ENCODE data around the gene MCCD1. TPM values are rescaled to one million over a fixed set of nuclear protein-coding genes. Genes with fewer than 3 reads are reported as not detected.

MCCD1 gene
- total RNA-seq, 2 donors from 2014 or later: not detected

GRCh38 chr6:31525932-31526591, 2.7 kb upstream of the MCCD1 start:
- Histone ChIP-seq H3K27me3 (no peaks in the 10 kb centered on the region), H3K36me3 (peaks cover 5% of the 10 kb centered on the region), H3K27ac (no peak overlapping the region), H3K4me1 (no peaks in the 10 kb centered on the region), H3K9ac (ENCODE audit: low read depth in 2 of 2, low read length in 2 of 2) (no peak overlapping the region), H3K4me3 (no peak overlapping the region), H3K9me3 (no peaks in the 10 kb centered on the region)
- DNase-seq: no peak
- no peak for TF ChIP-seq CTCF (IDR thresholded peaks at IDR 0.05)
- intact Hi-C loops (cut with DNase I): no loop called here

- Histone ChIP-seq H3K36me3 (peaks cover 15% of the 10 kb centered on the region), H3K9me3 (no peaks in the 10 kb centered on the region), H3K9ac (ENCODE audit: low read depth in 2 of 2, low read length in 2 of 2) (no peak overlapping the region), H3K27me3 (no peaks in the 10 kb centered on the region), H3K4me3 (no peak overlapping the region), H3K4me1 (no peaks in the 10 kb centered on the region), H3K27ac (no peak overlapping the region)
- intact Hi-C loops (cut with DNase I): no loop called here
- TF ChIP-seq CTCF (IDR thresholded peaks at IDR 0.05): no peak
- no peak for DNase-seq
Observed at GRCh38 chr6:31528307-31528777, 420 bp upstream of the MCCD1 start.

- no peak overlapping the region for H3K9ac ChIP-seq (ENCODE audit: low read depth in 2 of 2, low read length in 2 of 2)
- H3K27me3 ChIP-seq: no peaks in the 10 kb centered on the region
- intact Hi-C loops (cut with DNase I): no loop called here
- DNase-seq: no peak
- no peak for TF ChIP-seq CTCF (IDR thresholded peaks at IDR 0.05)
- H3K36me3 ChIP-seq: peaks cover 22% of the 10 kb centered on the region
- H3K27ac ChIP-seq: no peak overlapping the region
- H3K4me3 ChIP-seq: no peak overlapping the region
- H3K4me1 ChIP-seq: no peaks in the 10 kb centered on the region
- H3K9me3 ChIP-seq: no peaks in the 10 kb centered on the region
Observed at GRCh38 chr6:31529329-31530150, 778 bp downstream of the MCCD1 start.

GRCh38 chr6:31530659-31531058, 1.9 kb downstream of the MCCD1 start:
- Histone ChIP-seq H3K27me3 (no peaks in the 10 kb centered on the region), H3K36me3 (peaks cover 33% of the 10 kb centered on the region), H3K4me3 (no peak overlapping the region), H3K27ac (no peak overlapping the region), H3K4me1 (no peaks in the 10 kb centered on the region), H3K9me3 (no peaks in the 10 kb centered on the region), H3K9ac (ENCODE audit: low read depth in 2 of 2, low read length in 2 of 2) (no peak overlapping the region)
- no peak for DNase-seq
- TF ChIP-seq CTCF (IDR thresholded peaks at IDR 0.05): no peak
- intact Hi-C loops (cut with DNase I): no loop called here

- intact Hi-C loops (cut with DNase I): no loop called here
Observed at GRCh38 chr6:31531162-31531561, 2.4 kb downstream of the MCCD1 start.

More at GRCh38 chr6:31531162-31531561, 2.4 kb downstream of the MCCD1 start:
- DNase-seq: no peak
- Histone ChIP-seq H3K27me3 (no peaks in the 10 kb centered on the region), H3K9me3 (no peaks in the 10 kb centered on the region), H3K27ac (no peak overlapping the region), H3K9ac (ENCODE audit: low read depth in 2 of 2, low read length in 2 of 2) (no peak overlapping the region), H3K4me1 (no peaks in the 10 kb centered on the region), H3K4me3 (no peak overlapping the region), H3K36me3 (peaks cover 38% of the 10 kb centered on the region)
- no peak for TF ChIP-seq CTCF (IDR thresholded peaks at IDR 0.05)

All from colonic mucosa (tissue), 4 donors.